ENCODE data around the gene TAS1R3. TPM values are rescaled to one million over a fixed set of nuclear protein-coding genes. Genes with fewer than 3 reads are reported as not detected.

TAS1R3 gene
- total RNA-seq, 1 donor from 2014 or later = 0.65 TPM

- peaks cover 8% of the 10 kb centered on the region for H3K36me3 ChIP-seq
- H3K4me1 ChIP-seq = peaks cover 39% of the 10 kb centered on the region
- no peak overlapping the region for H3K27ac ChIP-seq
- intact Hi-C loops (cut with DNase I) = no loop called here
- DNase-seq = no peak
- no peak for ATAC-seq
- TF ChIP-seq CTCF (IDR thresholded peaks at IDR 0.05) = no peak
- peaks cover 43% of the 10 kb centered on the region for H3K27me3 ChIP-seq (ENCODE audit: low read depth)
- no peak overlapping the region for H3K4me3 ChIP-seq
- no peaks in the 10 kb centered on the region for H3K9me3 ChIP-seq
These were observed 21.8 kb downstream of the TAS1R3 start for GRCh38 chr1:1352786-1353388.

GRCh38 chr1:1353389-1354151, 22.5 kb downstream of the TAS1R3 start:
- ATAC-seq (no peak), DNase-seq (no peak)
- Histone ChIP-seq H3K36me3 (peaks cover 8% of the 10 kb centered on the region), H3K4me3 (no peak overlapping the region), H3K4me1 (peaks cover 36% of the 10 kb centered on the region), H3K27me3 (ENCODE audit: low read depth) (peaks cover 50% of the 10 kb centered on the region), H3K27ac (no peak overlapping the region), H3K9me3 (no peaks in the 10 kb centered on the region)
- TF ChIP-seq CTCF (IDR thresholded peaks at IDR 0.05) = no peak
- intact Hi-C loops (cut with DNase I) = no loop called here

- peaks cover 46% of the 10 kb centered on the region for H3K4me1 ChIP-seq
- TF ChIP-seq CTCF (IDR thresholded peaks at IDR 0.05) = no peak
- ATAC-seq (no peak), DNase-seq (no peak)
- H3K36me3 ChIP-seq = peaks cover 8% of the 10 kb centered on the region
- intact Hi-C loops (cut with DNase I) = no loop called here
- peaks cover 59% of the 10 kb centered on the region for H3K27me3 ChIP-seq (ENCODE audit: low read depth)
- H3K4me3 ChIP-seq = peak overlapping the region; percentile 39
- H3K27ac ChIP-seq = no peak overlapping the region
- no peaks in the 10 kb centered on the region for H3K9me3 ChIP-seq
These were observed 23.5 kb downstream of the TAS1R3 start for GRCh38 chr1:1354271-1355247.

GRCh38 chr1:1355416-1355815, 24.3 kb downstream of the TAS1R3 start:
- H3K27me3 ChIP-seq (ENCODE audit: low read depth) = peaks cover 59% of the 10 kb centered on the region
- peaks cover 8% of the 10 kb centered on the region for H3K36me3 ChIP-seq
- ATAC-seq = peak; percentile 11 to 32
- peaks cover 53% of the 10 kb centered on the region for H3K4me1 ChIP-seq
- no peak for TF ChIP-seq CTCF (IDR thresholded peaks at IDR 0.05)
- H3K9me3 ChIP-seq = no peaks in the 10 kb centered on the region
- DNase-seq = no peak
- H3K4me3 ChIP-seq = peak overlapping the region; percentile 39
- intact Hi-C loops (cut with DNase I) = no loop called here
- H3K27ac ChIP-seq = no peak overlapping the region

- Histone ChIP-seq H3K27me3 (ENCODE audit: low read depth) (peaks cover 59% of the 10 kb centered on the region), H3K27ac (no peak overlapping the region), H3K9me3 (no peaks in the 10 kb centered on the region), H3K36me3 (peaks cover 8% of the 10 kb centered on the region), H3K4me1 (peaks cover 61% of the 10 kb centered on the region), H3K4me3 (peak overlapping the region; percentile 60)
- ATAC-seq (no peak), DNase-seq (no peak)
- intact Hi-C loops (cut with DNase I) = no loop called here
- no peak for TF ChIP-seq CTCF (IDR thresholded peaks at IDR 0.05)
These were observed 25.2 kb downstream of the TAS1R3 start for GRCh38 chr1:1356166-1356795.
